ENCODE results near the gene NDUFA12. TPM values are rescaled to one million over a fixed set of nuclear protein-coding genes. Genes with fewer than 3 reads are reported as not detected.

Gene NDUFA12
- total RNA-seq, 1 donor from 2014 or later, result 112 TPM

DNA sequence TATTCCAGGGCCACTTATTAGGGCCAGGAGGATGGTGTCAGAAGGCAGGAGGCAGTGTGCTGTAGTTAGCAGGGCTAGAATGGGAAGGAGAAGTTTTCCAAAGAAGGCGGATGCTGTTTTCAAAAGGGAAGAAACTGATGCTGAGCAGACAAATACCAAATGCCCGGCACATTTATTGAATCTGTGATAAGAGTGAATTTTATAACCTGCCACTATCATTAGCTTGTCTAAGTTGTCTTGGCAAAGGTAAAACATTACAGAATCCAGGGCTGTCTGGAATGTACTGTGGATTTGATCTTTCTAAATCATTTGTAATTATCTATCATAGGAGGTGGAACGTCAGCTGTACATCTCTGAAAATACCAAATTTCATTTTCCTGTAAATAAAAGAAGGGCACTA lies 40.8 kb downstream of the NDUFA12 start:
- TF ChIP-seq, protein P1, sequence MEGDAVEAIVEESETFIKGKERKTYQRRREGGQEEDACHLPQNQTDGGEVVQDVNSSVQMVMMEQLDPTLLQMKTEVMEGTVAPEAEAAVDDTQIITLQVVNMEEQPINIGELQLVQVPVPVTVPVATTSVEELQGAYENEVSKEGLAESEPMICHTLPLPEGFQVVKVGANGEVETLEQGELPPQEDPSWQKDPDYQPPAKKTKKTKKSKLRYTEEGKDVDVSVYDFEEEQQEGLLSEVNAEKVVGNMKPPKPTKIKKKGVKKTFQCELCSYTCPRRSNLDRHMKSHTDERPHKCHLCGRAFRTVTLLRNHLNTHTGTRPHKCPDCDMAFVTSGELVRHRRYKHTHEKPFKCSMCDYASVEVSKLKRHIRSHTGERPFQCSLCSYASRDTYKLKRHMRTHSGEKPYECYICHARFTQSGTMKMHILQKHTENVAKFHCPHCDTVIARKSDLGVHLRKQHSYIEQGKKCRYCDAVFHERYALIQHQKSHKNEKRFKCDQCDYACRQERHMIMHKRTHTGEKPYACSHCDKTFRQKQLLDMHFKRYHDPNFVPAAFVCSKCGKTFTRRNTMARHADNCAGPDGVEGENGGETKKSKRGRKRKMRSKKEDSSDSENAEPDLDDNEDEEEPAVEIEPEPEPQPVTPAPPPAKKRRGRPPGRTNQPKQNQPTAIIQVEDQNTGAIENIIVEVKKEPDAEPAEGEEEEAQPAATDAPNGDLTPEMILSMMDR (IDR thresholded peaks at IDR 0.05; ENCODE audit: insufficient read depth, low read depth, low read length), result no peak
- no peak for TF ChIP-seq EZH2 (IDR thresholded peaks at IDR 0.05; ENCODE audit: insufficient read depth, low read length)
- no peaks in the 10 kb centered on the region for H3K4me1 ChIP-seq (ENCODE audit: insufficient read depth, low read length)
- H3K9me3 Mint-ChIP-seq (ENCODE audit: unreplicated experiment), result no peaks in the 10 kb centered on the region
- no peak overlapping the region for H3K9ac ChIP-seq (ENCODE audit: low read length)
- no peak for FAIRE-seq
- H4K20me1 ChIP-seq (ENCODE audit: insufficient read depth, low read length), result no peaks in the 10 kb centered on the region
- H3K4me2 ChIP-seq (ENCODE audit: low read length), result no peak overlapping the region
- H3K4me3 ChIP-seq (ENCODE audit: insufficient read depth, low read depth, low read length), result no peak overlapping the region
- H3K79me2 ChIP-seq (ENCODE audit: insufficient read depth, low read length), result no peaks in the 10 kb centered on the region
- H3K9me3 ChIP-seq (ENCODE audit: insufficient read depth, low read depth, low read length), result no peaks in the 10 kb centered on the region
- no peak overlapping the region for H2AFZ ChIP-seq (ENCODE audit: low read depth, low read length)
- H3K27ac Mint-ChIP-seq (ENCODE audit: unreplicated experiment), result no peak overlapping the region
- no peak overlapping the region for H3K27ac ChIP-seq (ENCODE audit: low read depth, low read length)
- H3K4me1 Mint-ChIP-seq (ENCODE audit: low read depth, unreplicated experiment), result no peaks in the 10 kb centered on the region
- no peak for DNase-seq (ENCODE audit: low read depth)
- no peaks in the 10 kb centered on the region for H3K27me3 ChIP-seq (ENCODE audit: insufficient read depth, low read length)
- H3K4me3 Mint-ChIP-seq (ENCODE audit: unreplicated experiment), result no peak overlapping the region
- H3K27me3 Mint-ChIP-seq (ENCODE audit: low read depth, unreplicated experiment), result peaks cover 8% of the 10 kb centered on the region
- H3K36me3 ChIP-seq (ENCODE audit: insufficient read depth, low read length), result no peaks in the 10 kb centered on the region
- no peaks in the 10 kb centered on the region for H3K36me3 Mint-ChIP-seq (ENCODE audit: low read depth, unreplicated experiment)

DNA sequence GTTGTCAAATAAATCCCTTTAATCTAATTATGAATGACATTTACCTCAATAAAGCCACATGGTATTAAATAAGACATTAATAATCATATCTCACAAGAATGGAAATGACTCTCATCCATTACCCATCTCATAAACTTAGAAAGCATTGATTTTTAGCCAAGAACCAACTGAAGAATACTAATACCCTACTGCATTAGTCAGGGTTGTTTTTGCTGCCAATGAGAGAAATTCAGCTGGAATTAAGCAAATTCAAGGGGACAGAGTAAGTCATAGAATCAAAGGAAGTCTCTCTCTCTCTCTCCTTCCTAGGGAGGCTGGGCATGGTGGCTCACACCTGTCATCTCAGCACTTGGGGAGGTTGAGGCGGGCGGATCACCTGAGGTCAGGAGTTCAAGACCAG lies 41.6 kb downstream of the NDUFA12 start:
- Mint-ChIP-seq H3K4me3 (ENCODE audit: unreplicated experiment) (no peak overlapping the region), H3K9me3 (ENCODE audit: unreplicated experiment) (no peaks in the 10 kb centered on the region), H3K27ac (ENCODE audit: unreplicated experiment) (no peak overlapping the region), H3K36me3 (ENCODE audit: low read depth, unreplicated experiment) (no peaks in the 10 kb centered on the region), H3K4me1 (ENCODE audit: low read depth, unreplicated experiment) (no peaks in the 10 kb centered on the region), H3K27me3 (ENCODE audit: low read depth, unreplicated experiment) (peaks cover 8% of the 10 kb centered on the region)
- H3K9me3 ChIP-seq (ENCODE audit: insufficient read depth, low read depth, low read length), result no peaks in the 10 kb centered on the region
- no peaks in the 10 kb centered on the region for H3K79me2 ChIP-seq (ENCODE audit: insufficient read depth, low read length)
- no peaks in the 10 kb centered on the region for H3K4me1 ChIP-seq (ENCODE audit: insufficient read depth, low read length)
- no peak overlapping the region for H3K9ac ChIP-seq (ENCODE audit: low read length)
- H3K27ac ChIP-seq (ENCODE audit: low read depth, low read length), result no peak overlapping the region
- no peaks in the 10 kb centered on the region for H4K20me1 ChIP-seq (ENCODE audit: insufficient read depth, low read length)
- no peak for TF ChIP-seq EZH2 (IDR thresholded peaks at IDR 0.05; ENCODE audit: insufficient read depth, low read length)
- TF ChIP-seq, protein P1 (IDR thresholded peaks at IDR 0.05; ENCODE audit: insufficient read depth, low read depth, low read length), result no peak
- H3K27me3 ChIP-seq (ENCODE audit: insufficient read depth, low read length), result no peaks in the 10 kb centered on the region
- FAIRE-seq (no peak), DNase-seq (ENCODE audit: low read depth) (no peak)
- H3K4me3 ChIP-seq (ENCODE audit: insufficient read depth, low read depth, low read length), result no peak overlapping the region
- H3K36me3 ChIP-seq (ENCODE audit: insufficient read depth, low read length), result no peaks in the 10 kb centered on the region
- no peak overlapping the region for H2AFZ ChIP-seq (ENCODE audit: low read depth, low read length)
- no peak overlapping the region for H3K4me2 ChIP-seq (ENCODE audit: low read length)

DNA sequence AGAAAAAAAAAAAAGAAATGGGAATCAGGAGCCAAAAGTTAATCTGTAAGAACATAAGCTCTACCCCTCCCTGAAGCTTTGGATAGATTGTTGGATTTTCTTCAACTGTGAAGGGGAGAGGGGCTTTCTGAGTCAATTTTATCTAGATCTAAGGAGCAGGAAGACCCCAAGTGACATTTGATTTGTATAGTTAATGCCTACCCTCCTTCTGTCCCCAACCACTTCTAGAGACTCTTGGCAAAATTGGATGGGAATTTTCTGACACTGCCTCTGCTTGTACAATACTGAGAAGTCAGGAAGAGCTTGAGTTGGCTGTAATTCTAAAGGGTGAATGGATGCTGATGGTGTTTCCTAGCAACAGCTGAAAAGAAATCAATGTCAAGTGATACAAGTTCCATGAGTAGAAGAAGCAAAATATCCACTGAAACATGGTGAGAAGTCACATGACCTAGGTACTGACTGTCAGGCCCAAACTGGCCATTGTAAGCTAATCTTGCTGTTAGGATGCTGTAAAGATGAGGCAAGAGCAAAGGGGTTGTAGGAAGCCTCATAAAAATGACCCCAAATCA lies 42.2 kb downstream of the NDUFA12 start:
- FAIRE-seq (no peak), DNase-seq (ENCODE audit: low read depth) (no peak)
- H3K27ac ChIP-seq (ENCODE audit: low read depth, low read length), result no peak overlapping the region
- no peak overlapping the region for H3K4me2 ChIP-seq (ENCODE audit: low read length)
- no peak overlapping the region for H2AFZ ChIP-seq (ENCODE audit: low read depth, low read length)
- no peaks in the 10 kb centered on the region for H3K79me2 ChIP-seq (ENCODE audit: insufficient read depth, low read length)
- no peaks in the 10 kb centered on the region for H4K20me1 ChIP-seq (ENCODE audit: insufficient read depth, low read length)
- TF ChIP-seq EZH2 (IDR thresholded peaks at IDR 0.05; ENCODE audit: insufficient read depth, low read length), result no peak
- TF ChIP-seq, protein P1 (IDR thresholded peaks at IDR 0.05; ENCODE audit: insufficient read depth, low read depth, low read length), result no peak
- no peaks in the 10 kb centered on the region for H3K4me1 Mint-ChIP-seq (ENCODE audit: low read depth, unreplicated experiment)
- peaks cover 5% of the 10 kb centered on the region for H3K27me3 ChIP-seq (ENCODE audit: insufficient read depth, low read length)
- no peaks in the 10 kb centered on the region for H3K4me1 ChIP-seq (ENCODE audit: insufficient read depth, low read length)
- no peak overlapping the region for H3K4me3 Mint-ChIP-seq (ENCODE audit: unreplicated experiment)
- peaks cover 8% of the 10 kb centered on the region for H3K27me3 Mint-ChIP-seq (ENCODE audit: low read depth, unreplicated experiment)
- no peaks in the 10 kb centered on the region for H3K9me3 Mint-ChIP-seq (ENCODE audit: unreplicated experiment)
- no peaks in the 10 kb centered on the region for H3K9me3 ChIP-seq (ENCODE audit: insufficient read depth, low read depth, low read length)
- H3K4me3 ChIP-seq (ENCODE audit: insufficient read depth, low read depth, low read length), result no peak overlapping the region
- no peaks in the 10 kb centered on the region for H3K36me3 ChIP-seq (ENCODE audit: insufficient read depth, low read length)
- no peak overlapping the region for H3K27ac Mint-ChIP-seq (ENCODE audit: unreplicated experiment)
- no peaks in the 10 kb centered on the region for H3K36me3 Mint-ChIP-seq (ENCODE audit: low read depth, unreplicated experiment)
- no peak overlapping the region for H3K9ac ChIP-seq (ENCODE audit: low read length)
